ENCODE results near the gene GRIN3B.
A peak's percentile ranks its signal among the peaks of the same experiment; 100 is the strongest.
"Not testable (repeated sequence)": the region's sequence is repeated elsewhere in the genome, so short reads cannot be mapped to it uniquely, and the experiment has no call there.

GRIN3B gene, protein sequence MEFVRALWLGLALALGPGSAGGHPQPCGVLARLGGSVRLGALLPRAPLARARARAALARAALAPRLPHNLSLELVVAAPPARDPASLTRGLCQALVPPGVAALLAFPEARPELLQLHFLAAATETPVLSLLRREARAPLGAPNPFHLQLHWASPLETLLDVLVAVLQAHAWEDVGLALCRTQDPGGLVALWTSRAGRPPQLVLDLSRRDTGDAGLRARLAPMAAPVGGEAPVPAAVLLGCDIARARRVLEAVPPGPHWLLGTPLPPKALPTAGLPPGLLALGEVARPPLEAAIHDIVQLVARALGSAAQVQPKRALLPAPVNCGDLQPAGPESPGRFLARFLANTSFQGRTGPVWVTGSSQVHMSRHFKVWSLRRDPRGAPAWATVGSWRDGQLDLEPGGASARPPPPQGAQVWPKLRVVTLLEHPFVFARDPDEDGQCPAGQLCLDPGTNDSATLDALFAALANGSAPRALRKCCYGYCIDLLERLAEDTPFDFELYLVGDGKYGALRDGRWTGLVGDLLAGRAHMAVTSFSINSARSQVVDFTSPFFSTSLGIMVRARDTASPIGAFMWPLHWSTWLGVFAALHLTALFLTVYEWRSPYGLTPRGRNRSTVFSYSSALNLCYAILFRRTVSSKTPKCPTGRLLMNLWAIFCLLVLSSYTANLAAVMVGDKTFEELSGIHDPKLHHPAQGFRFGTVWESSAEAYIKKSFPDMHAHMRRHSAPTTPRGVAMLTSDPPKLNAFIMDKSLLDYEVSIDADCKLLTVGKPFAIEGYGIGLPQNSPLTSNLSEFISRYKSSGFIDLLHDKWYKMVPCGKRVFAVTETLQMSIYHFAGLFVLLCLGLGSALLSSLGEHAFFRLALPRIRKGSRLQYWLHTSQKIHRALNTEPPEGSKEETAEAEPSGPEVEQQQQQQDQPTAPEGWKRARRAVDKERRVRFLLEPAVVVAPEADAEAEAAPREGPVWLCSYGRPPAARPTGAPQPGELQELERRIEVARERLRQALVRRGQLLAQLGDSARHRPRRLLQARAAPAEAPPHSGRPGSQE

DNA sequence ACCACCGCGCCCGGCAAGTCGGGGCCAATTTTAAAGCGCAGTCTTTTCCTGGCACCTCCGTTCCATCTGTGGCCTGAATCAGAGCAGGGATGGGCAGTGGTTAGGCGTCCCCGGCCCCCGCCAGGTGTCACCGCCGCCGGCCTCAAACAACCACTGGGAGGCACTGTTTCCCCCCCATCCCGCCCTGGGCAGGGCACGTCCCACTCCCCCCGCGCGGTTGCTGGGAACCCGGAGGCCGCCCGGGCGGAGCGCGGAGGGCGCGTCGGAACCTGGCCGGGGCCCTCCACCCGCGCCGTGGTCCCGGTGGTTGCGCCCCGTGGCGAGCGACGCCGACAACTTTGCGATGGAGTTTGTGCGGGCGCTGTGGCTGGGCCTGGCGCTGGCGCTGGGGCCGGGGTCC is at the start of gene GRIN3B:
GRIN3B (plus strand) TSS at position 325 of the 400 bp plus-strand sequence; CDS start at position 344, 19 bp downstream.
- peak; percentile 65 to 75 for DNase-seq

DNA sequence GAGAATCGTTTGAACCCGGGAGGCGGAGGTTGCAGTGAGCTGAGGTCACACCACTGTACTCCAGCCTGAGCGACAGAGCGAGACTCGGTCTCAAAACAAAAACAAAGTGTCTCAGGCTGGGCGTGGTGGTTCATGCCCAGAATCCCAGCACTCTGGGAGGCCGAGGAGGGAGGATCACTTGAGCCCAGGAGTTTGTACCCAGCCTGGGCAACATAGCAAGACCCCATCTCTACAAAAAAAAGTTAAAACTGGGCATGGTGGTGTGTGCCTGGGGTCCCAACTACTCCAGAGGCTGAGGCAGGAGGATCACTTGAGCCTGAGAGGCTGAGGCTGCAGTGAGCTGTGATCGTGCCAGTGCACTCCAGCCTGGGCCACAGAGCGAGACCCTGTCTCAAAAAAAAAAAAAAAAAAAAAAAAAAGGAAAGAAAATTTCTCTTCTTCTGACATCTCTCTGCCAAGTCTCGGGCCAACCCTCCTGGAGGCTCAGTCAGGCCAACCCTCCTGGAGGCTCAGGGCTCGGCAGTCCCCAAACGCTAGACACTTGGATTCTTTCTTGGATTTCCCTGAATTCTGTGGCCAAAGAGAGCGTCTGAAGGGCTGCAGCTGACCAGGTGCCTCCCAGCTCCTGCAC is 48.1 kb upstream of the GRIN3B start:
- no peak for DNase-seq

DNA sequence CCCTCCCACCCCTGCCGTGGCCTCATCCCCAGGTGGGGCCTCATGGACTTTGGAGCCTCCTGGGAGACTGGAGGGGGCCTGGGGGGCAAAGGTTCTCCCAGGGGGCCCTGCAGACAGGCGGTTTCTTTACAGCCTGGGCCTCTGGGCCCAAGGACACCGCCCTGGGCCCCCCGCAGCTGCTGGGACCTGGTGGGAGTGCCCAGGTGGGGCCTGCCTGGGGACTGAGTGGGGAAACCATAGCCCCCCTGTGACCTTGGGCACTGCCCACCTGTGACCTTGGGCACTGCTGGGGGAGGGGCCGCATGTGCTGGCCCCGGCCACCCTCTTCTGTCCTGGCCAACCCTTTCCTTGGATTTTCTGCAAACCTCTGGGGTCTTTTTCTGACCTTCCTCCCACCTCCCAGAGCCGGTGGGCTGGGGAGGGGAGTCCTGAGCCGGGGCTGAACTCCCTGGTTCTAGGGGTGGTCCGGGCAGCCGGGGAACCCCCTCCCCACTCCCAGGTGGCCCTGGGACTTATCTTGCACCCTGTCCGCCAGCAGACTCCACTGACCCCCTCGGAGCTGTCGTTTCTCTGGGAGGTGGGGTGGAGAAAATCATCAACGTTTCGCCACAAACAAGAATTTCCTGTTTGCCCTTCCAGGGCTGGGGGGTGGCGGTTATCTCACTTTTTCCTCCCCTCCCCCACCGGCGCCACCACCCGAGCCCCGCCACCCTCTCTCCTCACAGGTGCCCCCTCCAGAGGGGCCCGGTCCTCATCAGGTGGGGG is 47.4 kb upstream of the GRIN3B start:
- peak in 1 of 2 donors; percentile 28 for DNase-seq

DNA sequence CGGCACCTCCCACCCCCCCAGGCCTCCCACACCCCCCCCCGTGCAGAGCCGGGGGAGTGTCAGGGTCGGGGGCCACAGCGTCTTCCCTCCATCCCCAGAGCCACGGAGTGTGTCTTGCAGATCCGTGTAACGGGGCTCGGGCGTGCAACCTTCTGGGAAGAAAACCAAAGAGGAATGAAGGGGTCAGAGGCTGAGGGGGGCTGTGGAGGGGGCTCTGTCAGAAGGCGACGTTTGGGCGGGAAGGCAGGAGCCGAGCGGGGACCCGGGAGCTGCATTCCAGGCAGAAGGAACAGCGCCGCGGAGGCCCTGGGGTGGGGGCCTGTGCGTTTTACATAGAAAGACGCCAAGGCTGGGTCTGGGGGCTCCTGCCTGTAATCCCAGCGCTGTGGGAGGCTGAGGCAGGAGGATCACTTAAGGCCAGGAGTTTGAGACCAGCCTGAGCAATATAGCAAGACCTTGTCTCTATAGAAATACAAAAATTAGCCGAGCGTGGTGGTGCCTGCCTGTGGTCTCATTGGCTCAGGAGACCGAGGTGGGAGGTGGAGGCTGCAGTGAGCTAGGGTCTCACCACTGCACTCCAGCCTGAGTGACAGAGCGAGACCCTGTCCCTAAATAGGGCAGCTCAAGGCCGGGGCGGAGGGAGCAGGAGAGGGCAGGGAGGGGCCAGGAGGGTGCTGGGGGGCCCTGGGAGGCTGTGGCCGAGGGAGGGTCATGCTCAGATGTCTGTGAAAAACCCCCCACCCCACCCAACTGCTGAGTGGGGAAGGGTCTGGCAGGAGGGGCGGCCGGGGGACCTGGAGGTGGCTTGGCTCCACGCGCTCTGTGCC is 46.6 kb upstream of the GRIN3B start:
- no peak for DNase-seq

DNA sequence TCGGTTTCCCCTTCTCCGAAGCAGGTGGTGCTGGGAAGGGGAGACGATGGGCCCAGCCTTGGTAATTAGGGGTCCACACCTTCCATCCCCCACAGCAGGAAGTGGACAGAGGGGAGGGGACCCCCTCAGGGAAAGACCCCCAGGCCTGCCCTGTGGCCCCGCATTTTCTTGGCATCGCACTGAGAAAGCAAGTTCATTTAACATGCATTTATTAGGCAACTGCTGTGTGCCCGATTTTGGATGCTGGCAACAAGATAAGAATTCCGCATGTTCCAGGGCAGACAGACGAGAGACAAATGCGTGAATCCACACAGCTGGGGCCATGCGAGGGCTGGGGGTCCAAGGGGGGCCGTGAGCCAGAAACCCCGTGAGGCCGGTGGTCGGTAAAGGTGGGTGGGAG is 45.9 kb upstream of the GRIN3B start:
- DNase-seq, result no peak

DNA sequence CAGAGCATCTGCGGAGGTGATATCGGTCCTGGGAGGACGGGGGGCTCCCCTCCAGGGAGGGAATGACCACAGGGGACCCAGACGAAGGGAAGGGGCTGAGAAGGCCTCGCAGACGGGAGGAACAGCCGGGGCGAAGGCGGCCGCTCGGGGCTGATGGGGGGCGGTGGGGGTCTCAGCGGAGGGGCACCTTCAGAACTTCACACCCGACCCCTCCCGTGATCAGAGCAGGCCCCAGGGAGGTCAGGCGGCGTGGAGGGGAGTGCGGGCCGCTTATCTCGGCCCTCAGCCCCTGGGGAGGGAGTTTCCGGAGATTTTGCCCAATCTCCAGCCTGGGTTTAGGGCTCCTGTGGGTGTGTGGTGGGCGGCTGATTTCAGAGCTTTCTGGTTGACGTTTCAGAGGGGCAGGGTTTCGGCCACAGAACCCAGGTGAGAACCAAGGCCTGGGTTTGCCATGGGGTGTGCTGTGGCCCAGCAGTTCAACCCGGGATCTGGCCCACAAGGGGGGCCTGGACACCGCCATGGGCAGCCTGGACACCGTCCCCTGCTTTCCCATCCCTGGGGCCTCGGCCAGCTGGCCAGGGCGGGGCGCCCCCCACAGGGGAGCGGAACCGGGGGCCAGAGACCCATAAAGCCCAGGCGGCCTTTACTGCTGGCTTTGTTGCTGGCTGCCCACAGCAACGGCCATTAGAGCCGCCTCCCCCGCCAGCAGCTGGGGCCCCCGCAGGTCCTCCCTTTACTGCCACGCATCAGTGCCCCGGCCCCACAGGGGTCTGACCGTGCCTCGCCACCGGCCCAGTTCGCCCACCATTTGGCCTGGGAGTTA is 45.3 kb upstream of the GRIN3B start:
- DNase-seq, result no peak

DNA sequence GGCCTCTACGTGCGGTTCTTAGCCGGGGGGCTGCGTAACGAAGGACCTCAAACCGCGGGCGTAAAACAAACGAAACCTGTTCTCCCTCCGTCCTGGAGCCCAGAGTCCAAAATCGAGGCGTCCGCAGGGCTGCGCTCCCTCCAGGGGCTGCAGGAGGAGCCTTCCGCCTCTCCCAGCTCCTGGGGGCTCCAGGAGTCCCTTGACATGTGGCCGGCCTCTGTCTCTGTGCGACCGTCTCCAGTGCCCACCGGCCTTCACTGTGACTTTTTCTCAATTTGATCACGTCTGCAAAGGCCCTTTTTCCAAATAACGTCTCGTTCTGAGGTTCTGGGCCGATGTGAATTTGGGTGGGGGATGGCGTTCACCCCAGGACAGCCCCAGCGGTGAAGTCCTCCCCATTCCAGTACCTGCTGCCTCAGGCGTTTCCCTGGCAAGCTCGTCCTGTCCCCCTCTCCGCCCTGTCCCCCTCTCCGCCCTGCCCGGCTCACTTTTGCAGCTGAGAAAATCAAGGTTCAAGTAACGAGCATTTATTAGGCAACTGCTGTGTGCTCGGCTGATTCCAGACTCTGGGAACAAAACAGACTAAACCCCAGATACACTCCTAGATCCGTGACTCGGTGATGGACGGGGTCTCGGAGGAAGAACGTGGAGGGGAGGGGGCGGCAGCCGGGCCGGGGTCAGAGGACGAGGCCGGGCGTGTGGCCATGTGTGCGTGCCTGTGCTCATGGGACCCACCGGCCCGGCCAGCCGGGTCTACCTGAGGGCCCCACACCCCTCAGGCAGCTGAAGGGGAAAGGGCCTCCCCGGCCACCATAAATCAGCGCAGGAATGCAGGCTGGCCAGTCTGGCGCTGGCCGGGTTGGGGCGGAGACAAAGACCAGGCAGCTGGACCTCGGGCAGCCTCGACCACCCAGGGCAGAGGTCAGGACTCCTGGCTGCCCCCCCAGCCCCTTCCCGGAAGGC is 44.1 kb upstream of the GRIN3B start:
- DNase-seq, result no peak

DNA sequence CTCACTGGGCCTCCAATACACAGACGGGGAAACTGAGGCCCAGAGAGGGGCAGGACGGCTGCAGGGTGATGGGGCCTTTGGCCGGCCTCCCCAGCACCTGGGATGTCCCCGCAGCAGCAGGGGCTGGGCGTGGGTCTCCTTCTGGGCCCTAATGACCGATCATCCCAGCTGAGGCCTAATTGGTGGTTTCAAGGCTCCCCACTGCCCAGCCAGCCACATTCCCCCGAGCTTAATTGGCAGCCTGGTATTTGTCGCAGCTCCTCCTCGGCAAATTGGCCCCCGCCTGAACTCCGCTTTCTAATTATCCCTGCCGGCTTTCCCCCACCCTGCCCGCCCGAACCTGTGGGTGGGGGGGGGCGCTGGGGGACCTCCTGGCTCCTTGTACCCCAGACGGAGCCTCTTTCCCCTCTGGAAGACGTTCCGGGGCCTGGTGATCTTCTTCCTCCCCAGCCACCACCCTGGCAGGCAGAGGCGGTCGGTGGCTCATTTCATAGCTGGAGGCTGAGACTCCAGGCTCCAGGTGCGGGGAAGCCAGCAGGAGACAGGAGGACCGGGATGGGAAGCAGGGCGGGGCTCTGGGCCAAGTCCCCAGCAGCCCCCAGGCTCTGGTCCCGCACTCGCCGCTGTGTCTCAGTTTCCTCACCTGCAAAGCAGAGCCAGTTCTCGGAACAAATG is 43.3 kb upstream of the GRIN3B start:
- no peak for DNase-seq

DNA sequence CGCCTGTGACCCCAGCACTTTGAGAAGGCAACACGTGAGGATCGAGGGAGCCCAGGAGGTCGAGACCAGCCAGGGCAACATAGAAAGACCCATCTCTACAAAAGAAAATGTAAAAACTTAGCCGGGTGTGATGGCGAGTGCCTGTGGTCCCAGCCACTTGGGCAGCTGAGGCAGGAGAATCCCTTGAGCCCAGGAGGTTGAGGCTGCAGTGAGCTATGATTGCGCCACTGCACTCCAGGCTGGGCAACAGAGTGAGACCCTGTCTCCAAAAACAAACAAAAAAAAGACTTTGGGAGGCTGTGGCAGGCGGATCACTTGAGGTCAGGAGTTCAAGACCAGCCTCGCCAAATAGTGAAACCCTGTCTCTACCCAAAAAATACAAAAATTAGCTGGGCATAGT is 42.6 kb upstream of the GRIN3B start:
- DNase-seq, result not testable (repeated sequence)

DNA sequence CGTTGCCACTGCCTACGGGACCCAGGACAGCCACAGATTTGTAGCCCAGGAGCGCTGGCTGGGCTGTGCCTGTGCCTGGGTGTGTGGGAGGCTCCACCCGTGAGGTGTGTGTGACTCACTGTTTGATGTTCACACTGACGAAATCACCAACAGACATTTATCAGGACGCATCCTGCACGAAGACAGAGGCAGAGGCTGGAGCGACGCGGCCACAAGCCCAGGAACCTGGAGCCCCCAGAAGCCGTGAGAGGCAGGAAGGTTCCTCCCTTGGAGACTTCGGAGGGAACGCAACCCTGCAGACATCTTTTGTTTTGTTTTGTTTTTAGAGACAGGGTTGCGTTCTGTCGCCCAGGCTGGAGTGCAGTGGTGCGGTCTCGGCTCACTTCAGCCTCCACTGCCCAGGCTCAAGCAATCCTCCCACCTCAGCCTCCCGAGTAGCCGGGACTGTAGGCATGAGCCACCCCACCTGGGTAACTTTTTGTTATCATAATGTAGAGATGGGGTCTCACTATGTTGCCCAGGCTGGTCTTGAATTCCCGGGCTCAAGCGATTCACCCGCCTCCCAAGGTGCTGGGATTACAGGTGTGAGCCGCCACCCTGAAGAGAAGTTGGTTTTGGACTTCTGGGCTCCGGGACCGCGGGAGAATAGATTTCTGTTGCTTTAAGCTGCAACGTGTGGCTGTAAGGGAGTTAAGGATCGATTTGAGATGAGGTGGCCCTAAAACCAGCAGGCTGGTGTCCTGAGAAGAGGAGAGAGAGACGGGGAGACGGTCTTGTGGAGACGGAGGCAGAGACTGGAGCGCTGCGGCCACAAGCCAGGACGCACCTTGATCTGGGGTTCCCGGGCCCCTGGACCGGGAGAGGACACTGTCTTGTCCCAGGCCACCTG is 41.0 kb upstream of the GRIN3B start:
- no peak for DNase-seq

DNA sequence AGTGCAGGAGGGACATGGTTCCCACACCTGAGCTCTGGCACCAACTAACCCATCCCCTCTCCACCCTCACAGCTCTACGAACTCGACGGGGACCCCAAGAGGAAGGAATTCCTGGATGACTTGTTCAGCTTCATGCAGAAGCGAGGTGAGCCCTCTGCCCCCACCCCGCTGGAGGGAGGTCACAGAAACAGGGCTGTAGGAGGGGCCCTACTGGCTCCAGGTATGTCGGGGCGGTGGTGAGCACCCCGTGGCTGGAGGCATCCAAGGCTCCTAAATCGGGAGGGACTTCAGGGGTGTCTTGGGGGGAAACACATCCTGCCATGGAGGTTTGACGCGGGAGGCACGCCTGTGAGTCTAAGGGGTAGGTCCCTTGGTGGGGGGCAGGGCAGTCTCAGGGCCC is 40.2 kb upstream of the GRIN3B start:
- DNase-seq, result no peak

DNA sequence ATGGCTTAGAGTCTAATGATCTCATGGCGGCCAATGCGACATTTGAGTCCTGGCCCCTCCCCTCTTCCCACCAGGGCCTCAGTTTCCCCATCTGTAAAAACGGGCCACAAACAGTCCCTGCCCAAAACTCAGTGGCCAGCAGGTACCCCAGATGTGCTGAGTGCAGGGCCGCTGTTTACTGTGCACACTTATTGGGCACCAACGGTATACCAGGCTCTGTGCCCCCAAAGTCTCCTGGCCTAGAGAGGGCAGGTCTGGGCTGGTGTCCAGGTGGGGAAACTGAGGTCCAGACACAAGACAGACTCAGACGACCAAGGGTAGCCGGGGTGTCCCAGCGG is 39.6 kb upstream of the GRIN3B start:
- no peak for DNase-seq

DNA sequence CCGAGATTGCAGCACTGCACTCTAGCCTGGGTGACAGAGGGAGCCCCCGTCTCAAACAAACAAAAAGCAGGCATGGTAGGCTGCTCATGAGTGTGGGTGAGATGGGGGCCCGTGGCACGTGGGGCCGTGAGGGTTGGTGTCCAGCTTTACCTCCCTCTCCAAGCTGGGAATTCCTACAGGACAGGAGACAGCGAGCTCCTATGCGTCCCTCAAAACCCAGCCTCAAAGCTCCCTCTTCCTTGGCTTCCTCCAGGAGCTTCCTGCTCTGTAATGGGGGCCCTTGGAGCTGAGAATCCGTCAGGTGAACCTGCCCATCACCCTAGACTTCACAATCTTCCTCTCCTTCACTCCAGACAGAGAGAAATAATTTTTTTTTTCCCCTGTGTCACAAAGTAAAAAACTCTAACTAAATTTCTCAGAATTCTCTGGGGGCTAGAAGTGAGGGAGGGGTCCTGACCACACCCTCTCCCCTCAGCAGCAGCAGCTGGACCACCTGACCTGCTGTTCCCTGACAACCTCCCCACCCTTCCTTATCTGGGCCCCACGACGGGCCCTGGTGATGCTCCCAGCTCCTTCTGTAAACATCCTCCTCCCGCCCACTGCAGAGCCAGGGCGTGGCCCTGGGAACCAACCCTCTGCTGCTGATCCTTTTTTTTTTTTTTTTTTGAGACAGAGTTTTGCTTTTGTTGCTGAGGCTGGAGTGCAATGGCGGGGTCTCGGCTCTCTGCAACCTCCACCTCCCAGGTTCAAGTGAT is 38.2 kb upstream of the GRIN3B start:
- DNase-seq, result no peak

DNA sequence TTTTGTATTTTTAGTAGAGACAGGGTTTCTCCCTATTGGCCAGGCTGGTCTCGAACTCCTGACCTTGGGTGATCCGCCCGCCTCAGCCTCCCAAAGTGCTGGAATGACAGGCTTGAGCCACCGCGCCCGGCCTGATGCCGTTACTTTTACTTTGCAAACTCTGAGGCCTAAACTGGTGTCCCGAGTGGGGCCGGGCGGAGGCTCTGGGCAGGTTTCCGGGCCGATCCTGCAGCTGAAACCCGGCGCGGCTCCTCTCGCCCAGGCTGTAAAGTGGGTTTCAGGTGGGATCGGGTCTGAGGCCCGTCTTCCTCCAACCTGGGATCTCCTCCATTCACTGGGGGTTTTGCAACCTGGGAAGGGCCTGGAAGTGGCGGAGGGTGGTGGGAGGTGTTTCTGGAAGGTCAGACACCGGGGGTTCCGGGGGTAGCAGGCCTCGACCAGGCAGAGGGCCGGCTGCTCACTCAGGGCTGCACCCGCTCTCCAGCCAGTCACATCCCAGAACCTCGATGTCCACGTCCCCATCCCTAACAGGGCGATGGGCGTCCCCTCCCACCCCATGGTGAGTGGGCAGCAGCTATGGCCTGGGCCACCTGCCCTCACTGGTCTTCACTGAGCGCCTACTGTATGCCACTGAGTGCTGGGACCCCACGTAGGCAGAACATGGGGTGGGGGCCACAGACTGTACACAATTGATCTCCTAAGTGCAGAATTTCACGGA is 37.4 kb upstream of the GRIN3B start:
- no peak for DNase-seq

DNA sequence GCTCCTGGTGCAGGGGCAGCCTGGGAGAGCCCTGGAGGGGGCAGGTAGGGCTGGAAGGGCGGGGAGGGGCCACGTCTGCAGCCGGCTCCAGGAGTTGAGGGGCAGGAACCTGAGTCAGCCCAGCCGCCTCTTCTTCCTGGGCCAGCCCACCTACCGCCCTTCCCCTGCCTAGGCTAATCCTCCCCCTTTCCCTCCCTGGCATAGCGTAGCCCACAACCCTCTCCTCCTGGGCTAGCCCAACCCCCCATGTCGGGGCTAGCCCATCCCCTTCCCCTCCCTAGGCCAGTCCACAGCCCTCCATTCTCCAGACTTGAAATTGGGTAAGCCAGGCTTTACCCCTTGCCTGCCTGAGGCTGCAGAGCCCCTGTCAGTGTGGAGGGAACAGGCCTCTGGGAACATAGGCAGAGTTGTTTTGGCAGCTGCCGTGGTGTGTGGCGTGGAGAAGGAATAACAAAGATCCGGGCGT is 36.7 kb upstream of the GRIN3B start:
- DNase-seq, result no peak

DNA sequence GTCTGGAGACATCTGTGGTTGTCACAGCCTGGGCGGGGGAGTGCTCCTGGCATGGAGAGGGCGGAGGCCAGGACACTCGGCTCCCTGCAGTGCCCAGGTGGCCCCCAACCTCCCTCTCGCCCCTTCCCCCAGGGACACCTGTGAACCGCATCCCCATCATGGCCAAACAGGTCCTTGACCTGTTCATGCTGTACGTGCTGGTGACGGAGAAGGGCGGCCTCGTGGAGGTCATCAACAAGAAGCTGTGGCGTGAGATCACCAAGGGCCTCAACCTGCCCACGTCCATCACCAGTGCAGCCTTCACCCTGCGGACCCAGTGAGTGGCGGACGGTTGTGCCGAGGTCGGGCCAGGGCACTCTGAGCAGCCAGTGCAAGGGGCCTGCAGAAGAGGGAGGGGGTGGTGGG is 36.1 kb upstream of the GRIN3B start:
- DNase-seq, result no peak

Measured in CD4-positive, alpha-beta T cell treated with Interferon alpha-2 for 1 hour (primary cell).